HUDEP-2 (cell line): ENCODE measurements around the gene TRIP10.
A peak's percentile ranks its signal among the peaks of the same experiment; 100 is the strongest.
"Not testable (repeated sequence)": the region's sequence is repeated elsewhere in the genome, so short reads cannot be mapped to it uniquely, and the experiment has no call there.

Source experiments
- DNase-seq, 76 experiments: peaks; one replicate each; lab custom pipeline; 2025; ENCODE audit not compliant: unreplicated experiment in 76 of 76; lab: John Stamatoyannopoulos, UW

TRIP10 gene, protein sequence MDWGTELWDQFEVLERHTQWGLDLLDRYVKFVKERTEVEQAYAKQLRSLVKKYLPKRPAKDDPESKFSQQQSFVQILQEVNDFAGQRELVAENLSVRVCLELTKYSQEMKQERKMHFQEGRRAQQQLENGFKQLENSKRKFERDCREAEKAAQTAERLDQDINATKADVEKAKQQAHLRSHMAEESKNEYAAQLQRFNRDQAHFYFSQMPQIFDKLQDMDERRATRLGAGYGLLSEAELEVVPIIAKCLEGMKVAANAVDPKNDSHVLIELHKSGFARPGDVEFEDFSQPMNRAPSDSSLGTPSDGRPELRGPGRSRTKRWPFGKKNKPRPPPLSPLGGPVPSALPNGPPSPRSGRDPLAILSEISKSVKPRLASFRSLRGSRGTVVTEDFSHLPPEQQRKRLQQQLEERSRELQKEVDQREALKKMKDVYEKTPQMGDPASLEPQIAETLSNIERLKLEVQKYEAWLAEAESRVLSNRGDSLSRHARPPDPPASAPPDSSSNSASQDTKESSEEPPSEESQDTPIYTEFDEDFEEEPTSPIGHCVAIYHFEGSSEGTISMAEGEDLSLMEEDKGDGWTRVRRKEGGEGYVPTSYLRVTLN

DNA sequence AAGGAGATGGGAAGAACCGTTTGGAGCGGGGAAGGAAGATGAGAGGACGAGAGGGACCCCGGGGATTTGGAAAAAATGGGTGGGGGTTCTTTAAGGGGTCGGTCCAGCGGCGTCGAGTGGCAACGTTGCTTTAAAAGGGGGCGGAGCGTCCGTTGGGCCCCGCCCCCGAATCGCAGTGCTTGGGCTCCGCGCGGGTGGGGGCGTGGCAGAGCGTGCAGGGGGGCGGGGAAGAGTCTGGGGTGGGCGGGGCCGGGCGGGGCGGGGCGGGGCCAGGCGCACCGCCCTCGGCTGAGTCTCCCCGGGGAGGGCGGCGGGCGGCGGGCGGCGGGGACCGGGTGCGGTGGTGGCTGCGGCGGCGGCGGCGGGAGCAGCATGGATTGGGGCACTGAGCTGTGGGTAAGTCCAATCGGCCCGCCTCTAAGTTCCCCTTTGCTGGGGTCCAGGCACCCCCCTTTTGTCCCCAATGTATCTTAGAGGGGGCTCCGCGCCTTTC is at the start of gene TRIP10:
Gene TRIP10 (plus strand): TSS at position 291 of the 493 bp plus-strand sequence. CDS start 82 bp downstream, at position 373.
- peak in 67 of 76 experiments; percentile 15 to 97 (median 69) for DNase-seq

DNA sequence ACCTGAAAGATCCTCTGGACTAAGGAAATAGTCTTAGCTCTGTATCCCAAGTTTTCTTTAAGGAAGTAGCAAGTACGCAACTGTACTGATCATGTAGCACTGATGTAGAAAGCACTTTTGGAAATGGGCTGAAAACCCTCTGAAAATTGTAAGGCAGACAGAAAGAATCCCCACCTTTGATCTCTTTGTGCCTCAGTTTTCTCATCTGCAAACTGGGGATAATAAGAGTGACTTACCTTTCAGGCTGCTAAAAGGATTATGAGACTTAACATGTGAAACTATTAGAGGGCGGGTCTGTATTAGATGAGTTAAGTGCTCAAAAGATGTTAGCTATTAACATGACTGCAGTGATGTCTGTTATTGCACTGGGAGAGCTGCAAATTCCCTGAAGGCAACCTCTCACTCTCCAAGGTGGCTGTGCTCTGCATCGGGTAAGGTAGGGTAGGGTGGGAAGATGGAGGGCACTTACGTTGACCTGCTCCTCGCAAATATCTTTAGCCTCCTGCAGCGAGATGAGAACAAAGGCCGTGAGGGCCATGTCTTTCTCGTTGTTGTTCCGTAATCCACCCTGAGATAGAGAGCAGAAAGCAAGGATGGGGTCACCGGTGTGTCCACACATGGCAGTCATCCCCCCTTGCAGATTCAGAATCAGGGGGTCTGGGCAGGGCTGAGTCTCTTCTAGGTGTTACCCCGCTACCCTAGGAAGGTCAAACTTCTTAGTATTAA is 49.2 kb upstream of the TRIP10 start:
- no peak for DNase-seq

DNA sequence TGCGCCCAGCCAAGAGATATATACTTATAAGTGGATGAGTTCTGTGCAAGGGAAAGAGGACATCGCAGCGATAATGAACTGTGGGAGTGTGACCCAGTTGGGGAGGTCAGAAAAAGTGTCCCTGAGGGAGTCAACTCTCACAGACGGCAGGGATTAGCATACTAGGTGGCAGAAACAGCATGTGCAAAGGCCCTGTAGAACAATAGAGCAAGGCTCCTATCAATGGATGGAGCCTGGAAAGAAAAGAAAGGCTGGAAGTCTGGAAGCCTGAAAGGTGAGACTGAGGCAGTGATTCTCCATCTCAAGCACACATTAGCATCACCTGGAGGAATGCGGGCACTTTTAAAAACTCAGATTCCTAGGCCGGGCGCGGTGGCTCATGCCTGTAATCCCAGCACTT is 48.1 kb upstream of the TRIP10 start:
- no peak for DNase-seq

DNA sequence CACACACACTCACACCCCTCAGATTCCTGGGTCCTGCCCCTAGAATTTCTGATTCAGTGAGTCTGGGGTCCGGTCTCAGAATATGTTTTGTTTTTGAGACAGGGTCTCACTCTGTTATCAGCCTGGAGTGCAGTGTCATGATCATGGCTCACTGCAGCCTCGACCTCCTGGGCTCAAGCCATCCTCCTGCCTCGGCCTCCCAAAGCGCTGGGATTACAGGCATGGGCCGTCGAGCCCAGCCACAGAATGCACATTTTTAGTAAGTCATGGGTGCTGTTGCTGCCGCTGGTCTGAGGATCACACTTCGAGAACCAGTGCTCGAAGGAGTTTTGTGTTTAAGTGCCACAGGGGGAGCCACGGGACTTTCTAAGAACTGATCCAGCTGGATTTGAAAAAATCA is 47.5 kb upstream of the TRIP10 start:
- no peak for DNase-seq

DNA sequence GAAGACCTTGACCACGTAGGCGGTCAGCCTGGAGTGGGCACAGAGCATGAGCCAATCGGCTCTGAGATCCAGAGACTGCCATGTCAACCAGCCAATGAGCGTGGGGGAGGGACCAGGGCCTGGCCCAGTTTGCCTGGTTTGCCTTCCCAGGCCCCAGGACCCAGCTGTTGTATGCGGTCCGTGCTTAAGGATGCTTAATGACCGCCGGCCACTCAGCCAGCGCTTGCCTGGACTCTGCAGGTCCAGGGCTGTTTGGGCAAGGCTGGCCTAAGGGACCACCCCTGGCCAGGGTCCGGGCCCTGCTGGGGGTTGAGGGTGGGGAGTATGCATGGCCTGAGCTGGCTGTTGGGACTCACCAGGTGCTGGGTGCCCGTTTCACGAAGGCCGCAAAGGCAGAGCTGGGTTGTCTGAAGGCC is 46.4 kb upstream of the TRIP10 start:
- DNase-seq: no peak

DNA sequence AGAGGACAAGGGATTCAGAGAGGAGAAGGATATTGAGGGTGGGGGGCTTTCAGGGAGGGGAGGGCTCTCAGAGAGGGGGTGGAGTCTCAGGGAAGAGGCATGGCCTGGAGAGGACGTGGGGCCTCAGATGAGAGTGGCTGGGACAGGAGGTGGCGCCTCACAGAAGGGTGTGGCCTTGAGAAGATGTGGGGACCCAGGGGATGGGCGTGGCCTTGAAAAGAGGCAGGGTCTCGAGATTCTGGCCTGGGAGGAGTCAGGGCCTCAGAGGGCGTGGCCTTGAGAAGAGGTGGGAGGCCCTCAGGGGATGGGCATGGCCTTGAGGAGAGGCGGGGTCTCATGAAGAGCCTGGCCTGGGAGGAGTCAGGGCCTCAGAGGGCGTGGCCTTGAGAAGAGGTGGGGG is 45.8 kb upstream of the TRIP10 start:
- peak in 19 of 76 experiments; percentile 12 to 48 (median 28) for DNase-seq

DNA sequence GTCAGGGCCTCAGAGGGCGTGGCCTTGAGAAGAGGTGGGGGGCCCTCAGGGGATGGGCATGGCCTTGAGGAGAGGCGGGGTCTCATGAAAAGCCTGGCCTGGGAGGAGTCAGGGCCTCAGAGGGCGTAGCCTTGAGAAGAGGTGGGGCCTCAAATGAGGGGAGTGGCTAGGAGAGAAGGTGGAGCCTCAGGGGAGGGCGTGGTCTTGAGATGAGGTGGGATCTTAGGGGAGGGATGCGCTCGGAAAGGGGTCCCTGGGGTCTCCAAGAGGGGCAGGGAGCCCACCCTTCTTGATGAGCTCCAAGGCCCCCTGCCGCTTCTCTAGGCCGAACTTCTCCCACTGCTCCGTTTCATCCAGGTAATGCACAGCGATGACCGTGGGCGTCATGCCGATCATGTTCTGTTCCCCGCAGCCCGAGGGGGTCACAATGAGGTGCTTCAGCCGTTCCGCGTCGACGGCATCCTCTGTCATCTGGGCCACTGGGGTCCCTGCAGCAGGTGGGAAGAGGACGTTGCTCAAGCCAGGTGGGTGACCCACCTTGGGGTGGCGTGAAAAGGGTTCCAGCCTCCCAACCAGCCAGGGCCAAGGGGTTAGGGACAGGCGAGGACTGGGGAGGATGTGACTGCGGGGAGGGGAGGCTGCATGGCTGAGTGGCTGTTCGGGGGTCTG is 45.2 kb upstream of the TRIP10 start:
- DNase-seq: peak in 8 of 76 experiments; percentile 4 to 26 (median 15)

DNA sequence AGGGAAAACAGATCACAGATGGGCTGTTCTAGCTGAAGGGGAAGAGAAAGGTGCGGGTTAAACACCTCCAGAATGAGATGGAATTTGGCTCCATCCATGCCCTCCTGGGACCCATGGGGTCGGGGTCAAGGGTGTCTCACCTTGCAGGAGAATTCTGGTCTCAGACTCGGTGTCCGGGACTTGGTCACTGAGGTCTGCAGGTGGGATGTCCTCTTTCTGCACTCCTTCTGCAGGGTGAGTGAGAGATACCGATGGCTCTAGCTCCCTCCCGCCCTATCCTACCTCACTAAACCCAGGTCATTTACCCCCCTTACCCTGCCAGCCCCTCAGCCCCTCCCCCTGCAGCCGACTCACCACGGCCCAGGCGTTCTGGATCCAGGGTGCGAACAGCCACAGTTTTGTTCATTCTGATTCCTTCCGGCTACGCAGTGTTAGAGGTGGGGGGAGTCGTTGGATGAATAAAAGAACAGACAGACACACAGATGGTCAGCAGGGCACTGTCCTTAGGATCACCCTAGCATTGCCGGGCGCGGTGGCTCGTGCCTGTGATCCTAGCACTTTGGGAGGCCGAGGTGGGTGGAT is 43.1 kb upstream of the TRIP10 start:
- no peak for DNase-seq

DNA sequence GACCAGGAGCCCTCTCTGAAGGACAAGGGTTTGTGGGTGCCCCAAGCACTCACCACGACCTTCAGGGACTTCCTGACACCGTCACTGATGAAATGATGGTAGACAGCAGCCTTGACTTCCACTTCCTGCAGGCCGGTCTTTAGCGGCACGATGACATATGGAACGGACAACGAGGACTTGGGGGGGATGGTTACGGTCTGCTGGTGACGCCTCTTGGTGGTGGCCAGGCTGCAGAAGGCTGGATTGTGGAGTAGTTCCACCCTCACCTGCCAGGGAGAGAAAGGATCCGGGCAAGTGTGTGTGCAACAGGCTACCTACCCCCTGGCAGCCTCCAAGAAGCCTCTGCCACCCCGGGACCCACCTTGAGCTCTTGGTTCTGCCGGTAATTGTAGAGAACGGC is 42.2 kb upstream of the TRIP10 start:
- no peak for DNase-seq

DNA sequence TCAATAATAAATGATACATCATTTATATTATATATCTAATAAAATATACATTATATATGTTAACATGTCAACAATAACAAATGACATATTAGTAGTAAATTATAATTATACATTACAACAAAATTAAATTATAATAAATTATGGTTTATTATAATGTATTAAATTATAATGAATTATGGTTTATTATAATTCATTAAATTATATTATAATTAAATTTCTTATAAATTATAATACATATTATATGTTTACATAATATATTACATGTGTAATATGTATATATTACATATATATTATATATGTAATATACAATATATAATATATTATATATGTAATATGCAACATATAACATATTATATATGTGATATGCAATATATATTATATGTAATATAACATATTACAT is 39.5 kb upstream of the TRIP10 start:
- DNase-seq: no peak

DNA sequence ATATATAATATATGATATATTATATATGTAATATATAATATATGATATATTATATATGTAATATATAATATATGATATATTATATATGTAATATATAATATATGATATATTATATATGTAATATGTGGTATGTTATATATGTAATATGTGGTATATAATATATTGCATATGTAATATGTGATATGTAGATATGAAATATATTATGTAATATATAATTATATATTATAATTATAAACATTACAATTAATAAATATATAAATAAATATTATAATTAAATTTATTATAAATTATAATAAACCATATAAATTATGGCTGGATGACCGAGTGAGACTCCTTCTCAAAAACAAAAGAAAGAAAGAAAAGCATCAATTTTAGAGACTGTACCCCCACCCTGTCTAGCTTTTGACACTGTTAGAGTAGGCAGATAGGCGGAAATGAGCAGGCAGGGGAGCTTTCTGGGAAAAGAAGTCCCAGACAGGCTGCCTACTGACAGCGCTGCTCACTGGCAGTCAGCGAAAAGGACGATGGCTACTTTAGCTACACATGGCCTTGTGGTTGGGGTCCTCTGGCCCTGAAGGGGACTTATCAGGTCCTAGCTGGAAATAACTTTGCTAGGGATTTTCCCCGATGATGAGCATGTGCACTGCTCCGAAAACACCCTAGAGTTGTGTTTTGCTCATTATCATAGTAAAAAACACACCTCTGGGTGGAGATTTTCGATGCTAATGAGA is 38.7 kb upstream of the TRIP10 start:
- DNase-seq: no peak

DNA sequence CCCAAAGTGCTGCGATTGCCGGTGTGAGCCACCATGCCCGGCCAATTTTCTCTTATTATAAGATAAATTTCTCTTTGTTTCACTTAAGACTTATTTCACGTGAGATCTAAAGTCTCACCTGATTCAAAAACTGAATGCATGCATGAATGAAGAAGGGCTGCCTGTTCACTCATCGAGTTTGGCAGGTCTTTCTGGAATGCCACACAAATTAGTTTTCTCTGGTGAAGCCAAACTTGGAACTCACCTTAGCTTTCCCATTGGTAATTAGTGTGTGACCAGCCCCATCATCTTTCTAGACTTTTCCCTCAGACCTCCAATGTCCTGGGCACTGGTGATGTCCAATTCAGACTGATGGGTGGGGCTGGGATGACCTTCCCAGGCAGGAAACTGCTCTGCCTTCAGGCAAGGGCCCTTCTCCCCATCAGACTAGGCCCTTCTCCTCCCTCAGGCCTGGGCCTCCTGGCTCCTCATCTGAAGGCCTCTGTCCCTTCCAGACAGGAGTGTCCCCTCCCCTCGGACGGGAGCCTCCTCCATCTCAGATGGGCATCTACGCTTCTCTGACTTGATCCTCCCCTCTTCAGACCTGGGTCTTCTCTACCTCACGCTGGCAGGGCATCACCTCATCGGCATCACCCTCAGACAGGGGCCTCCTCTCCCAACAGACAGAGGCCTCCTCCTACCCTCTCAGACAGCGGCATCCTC is 33.4 kb upstream of the TRIP10 start:
- DNase-seq: no peak

DNA sequence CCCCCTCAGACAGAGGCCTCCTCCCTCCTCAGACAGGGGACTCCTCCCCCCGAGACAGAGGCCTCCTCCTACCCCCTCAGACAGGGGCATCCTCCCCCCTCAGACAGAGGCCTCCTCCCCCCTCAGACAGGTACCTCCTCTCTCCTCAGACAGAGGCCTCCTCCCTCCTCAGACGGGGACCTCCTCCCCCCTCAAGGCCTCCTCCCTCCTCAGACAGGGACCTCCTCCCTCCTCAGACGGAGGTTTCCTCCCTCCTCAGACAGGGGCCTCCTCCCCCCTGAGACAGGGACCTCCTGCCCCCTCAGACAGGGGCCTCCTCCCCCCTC is 32.9 kb upstream of the TRIP10 start:
- DNase-seq: no peak

DNA sequence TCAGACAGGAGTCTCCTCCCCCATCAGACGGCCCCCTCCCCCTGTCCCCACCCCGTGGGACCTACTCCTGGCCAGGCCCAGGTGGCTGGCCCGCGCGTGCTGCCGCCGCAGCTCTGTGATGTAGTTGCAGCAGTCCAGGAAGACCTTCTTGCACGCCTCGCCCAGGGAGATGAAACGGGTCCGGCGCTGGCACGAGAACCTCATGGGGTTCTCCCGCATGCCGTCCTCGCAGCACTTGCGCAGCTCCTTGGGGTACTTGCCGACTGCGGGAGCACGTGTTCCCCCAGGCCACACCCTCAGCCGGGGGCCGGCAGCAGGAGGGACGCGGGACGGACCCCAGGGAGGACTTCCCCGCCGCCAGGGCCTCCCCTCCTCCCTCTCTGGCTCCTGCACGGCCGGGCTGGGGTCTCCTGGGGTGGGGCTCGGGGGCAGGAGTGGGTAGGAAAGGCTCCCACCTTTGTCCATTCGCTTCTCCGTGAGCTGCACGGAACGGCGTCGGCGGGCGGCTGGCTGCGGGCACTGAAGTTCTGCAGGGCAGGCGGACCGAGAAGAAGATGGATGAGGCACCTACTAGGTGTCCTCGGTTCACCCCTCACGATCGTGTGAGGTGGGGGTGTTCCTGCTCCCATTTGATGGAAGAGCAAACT is 32.3 kb upstream of the TRIP10 start:
- no peak for DNase-seq

DNA sequence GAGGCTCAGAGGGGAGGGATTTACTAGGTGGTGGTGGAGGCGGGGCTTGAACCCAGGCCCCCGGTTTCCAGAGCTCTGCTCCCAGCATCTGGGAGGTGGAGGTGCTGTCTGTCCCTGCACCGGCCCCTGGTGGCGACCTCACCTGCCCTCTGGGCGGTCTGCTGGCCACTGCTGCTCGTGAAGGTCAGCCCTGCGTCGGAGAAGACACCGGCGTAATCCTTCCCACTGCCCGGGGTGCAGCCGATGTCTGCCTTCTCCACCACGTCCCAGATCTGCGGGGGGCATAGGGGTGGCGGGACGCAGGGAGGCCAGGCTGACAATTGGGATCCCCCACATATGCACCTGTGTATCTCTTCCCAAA is 31.8 kb upstream of the TRIP10 start:
- no peak for DNase-seq

DNA sequence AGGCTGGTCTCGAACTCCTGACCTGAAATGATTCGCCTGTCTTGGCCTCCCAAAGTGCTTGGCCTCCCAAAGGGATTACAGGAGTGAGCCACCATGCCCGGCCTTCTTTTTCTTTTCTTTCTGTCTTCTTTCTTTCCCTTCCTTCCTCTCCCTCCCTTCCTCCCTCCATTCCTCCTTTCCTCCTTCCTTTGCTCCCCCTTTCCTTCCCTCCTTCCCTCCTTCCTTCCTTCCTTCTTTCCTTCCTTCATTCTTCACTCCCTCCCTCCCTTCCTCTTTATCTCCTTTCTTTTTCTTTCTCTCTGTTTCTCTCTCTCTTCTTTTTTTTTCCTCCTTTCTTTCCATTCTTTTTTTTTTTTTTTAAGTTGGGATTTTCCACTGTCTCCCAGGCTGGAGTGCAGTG is 31.1 kb upstream of the TRIP10 start:
- no peak for DNase-seq

DNA sequence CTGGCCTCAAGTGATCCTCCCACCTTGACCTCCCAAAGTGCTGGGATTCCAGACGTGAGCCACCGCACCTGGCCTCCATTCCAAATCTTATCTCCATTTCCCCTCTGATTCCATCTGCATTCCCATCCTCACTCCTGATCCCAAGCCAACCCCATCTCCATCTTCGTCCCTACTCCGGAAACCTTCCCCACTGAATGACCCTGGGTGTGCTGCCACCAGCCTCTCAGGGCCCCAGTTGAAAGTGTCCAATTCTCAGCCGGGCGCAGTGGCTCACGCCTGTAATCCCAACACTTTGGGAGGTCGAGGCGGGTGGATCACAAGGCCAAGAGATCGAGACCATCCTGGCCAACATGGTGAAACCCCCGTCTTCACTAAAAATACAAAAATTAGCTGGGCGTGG is 30.6 kb upstream of the TRIP10 start:
- not testable (repeated sequence) for DNase-seq

DNA sequence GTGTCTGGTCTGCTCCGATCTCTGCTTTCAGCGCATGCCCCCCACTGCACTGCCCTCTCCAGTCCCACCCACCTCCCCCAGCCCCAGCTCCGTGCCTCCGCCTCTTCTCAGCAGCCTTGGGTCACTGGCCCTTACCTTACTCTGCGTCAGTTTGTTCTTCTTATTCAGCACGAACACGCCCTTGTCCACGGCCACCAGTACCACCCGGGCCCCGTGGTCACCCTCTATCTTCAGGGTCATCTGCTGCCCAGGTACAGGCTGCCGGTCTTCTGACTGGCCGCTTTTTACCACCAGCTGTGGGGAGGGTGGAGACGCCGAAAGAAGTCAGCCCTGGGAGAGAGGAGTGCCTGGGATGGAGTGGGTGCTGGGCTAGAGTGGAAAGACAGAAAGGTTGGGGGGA is 29.9 kb upstream of the TRIP10 start:
- no peak for DNase-seq
